Germinal center (tissue), 1 donor: ENCODE measurements around the gene CLDN18.

Experiments
- DNase-seq: peaks from one replicate; pipeline ENCODE4 v3.0.0; 2012; ENCODE audit warnings: mixed read lengths, low spot score

The CLDN18 gene

GRCh38 chr3:138009476-138010272 lies at the start of gene CLDN18:
Gene CLDN18, plus strand, starts transcription at chr3:138010165. Its CDS starts 61 bp downstream, at chr3:138010226.
- no peak for DNase-seq

- DNase-seq = no peak
Measured at GRCh38 chr3:137962251-137962650, 47.7 kb upstream of the CLDN18 start.

GRCh38 chr3:137963463-137963862 lies 46.5 kb upstream of the CLDN18 start:
- DNase-seq = no peak

- peak; percentile 48 for DNase-seq
Measured at GRCh38 chr3:137970914-137971831, 38.8 kb upstream of the CLDN18 start.

- DNase-seq = no peak
Measured at GRCh38 chr3:137972396-137972795, 37.6 kb upstream of the CLDN18 start.

GRCh38 chr3:137978328-137978727 lies 31.6 kb upstream of the CLDN18 start:
- no peak for DNase-seq

- no peak for DNase-seq
Measured at GRCh38 chr3:137987723-137988122, 22.2 kb upstream of the CLDN18 start.

- no peak for DNase-seq
Measured at GRCh38 chr3:137988152-137988551, 21.8 kb upstream of the CLDN18 start.

GRCh38 chr3:137988982-137989381 lies 21.0 kb upstream of the CLDN18 start:
- DNase-seq = no peak

- DNase-seq = no peak
Measured at GRCh38 chr3:137990427-137990826, 19.5 kb upstream of the CLDN18 start.

- no peak for DNase-seq
Measured at GRCh38 chr3:137992592-137992991, 17.4 kb upstream of the CLDN18 start.

- DNase-seq = no peak
Measured at GRCh38 chr3:137998121-137999042, 11.6 kb upstream of the CLDN18 start.

GRCh38 chr3:138003069-138003468 lies 6.9 kb upstream of the CLDN18 start:
- DNase-seq = no peak

- DNase-seq = no peak
Measured at GRCh38 chr3:138005627-138006026, 4.3 kb upstream of the CLDN18 start.

- no peak for DNase-seq
Measured at GRCh38 chr3:138007898-138008297, 2.1 kb upstream of the CLDN18 start.

- DNase-seq = no peak
Measured at GRCh38 chr3:138010273-138010590, 267 bp downstream of the CLDN18 start.

- DNase-seq = no peak
Measured at GRCh38 chr3:138011722-138012121, 1.8 kb downstream of the CLDN18 start.

- DNase-seq = no peak
Measured at GRCh38 chr3:138012526-138012925, 2.6 kb downstream of the CLDN18 start.

- no peak for DNase-seq
Measured at GRCh38 chr3:138016065-138016464, 6.1 kb downstream of the CLDN18 start.

GRCh38 chr3:138019281-138020069 lies 9.5 kb downstream of the CLDN18 start:
- DNase-seq = no peak

- DNase-seq = no peak
Measured at GRCh38 chr3:138023754-138024153, 13.8 kb downstream of the CLDN18 start.
